ENCODE data around the gene CSTF3. TPM values are rescaled to one million over a fixed set of nuclear protein-coding genes. Genes with fewer than 3 reads are reported as not detected.
A peak's percentile ranks its signal among the peaks of the same experiment; 100 is the strongest.

The CSTF3 gene
- total RNA-seq, 2 donors from 2014 or later: 22.9 to 29.9 TPM

DNA sequence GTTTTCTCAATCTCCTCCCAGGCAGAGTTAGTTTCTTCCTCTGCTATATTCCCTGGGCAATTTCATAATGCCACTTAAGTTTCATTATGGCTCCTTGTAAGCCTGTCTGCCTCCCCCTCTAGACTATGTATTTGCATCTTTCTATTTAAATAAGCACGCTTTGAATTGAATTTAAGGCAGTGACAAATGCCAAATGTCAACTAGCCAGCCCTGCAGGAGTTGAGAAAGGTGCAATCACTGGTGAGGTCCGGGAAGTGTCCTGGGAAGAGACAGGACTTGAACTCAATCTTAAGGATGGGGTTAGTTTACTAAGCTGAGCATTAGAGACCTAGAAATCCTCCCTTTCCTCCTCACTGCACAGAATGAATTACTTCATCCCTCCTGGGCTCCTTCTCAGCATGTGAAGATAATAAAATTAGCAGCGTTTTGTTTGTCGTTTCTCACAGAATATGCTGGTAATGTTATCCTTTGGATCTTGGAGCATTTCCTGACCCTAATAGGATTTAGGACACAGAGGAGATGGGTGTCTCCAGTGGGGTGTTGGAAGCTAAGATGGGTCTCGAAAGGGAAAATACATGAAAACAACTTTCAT is 120.3 kb downstream of the CSTF3 start:
- H3K9ac ChIP-seq (ENCODE audit: low read depth in 2 of 2, low read length in 2 of 2): peak overlapping the region in 1 of 2 donors; percentile 55

DNA sequence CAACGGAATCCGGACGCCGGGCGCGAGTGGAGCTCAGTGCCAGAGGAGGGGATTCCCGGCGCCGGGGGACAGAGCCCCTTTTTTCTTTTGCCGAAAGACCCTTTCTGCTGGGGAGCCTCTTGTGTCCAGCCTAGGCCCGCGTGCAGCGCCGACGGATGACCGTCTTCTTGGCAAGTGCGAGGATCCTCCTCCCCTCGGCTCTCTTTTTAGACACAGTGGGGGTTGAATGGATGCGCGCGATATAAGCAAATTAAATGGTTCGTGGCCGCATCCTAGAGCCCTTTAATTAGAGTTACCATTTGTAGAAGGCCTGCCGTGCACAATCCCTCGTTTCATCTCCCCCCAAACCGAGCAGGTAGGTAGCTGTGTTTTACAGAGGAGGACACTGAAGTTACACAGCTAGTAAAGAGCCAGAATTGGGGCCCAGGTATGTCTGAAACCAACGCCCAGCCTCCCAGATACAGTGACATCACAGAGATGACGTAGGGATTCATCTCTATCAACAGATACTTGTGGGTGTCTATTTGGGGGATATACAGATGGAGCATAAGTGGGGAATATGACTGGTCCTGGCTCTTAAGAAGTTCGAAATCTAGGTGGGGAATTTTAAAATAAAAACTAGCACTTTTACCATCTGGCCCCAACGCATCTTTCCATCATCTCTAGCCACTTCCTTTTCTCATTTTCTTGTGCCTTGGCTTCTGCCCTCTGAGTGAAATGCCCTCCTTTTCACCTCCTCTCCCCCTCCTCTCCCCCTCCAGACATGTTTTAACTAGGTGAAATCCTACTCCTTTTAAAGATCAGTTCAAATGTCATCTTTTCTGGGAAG is 121.0 kb downstream of the CSTF3 start:
- peak overlapping the region; percentile 95 for H3K4me3 ChIP-seq
- no peaks in the 10 kb centered on the region for H3K27me3 ChIP-seq
- H3K27ac ChIP-seq: peak overlapping the region; percentile 99
- intact Hi-C loops (cut with DNase I): no loop called here
- peak overlapping the region; percentile 87 to 89 for H3K9ac ChIP-seq (ENCODE audit: low read depth in 2 of 2, low read length in 2 of 2)
- H3K36me3 ChIP-seq: peaks cover 10% of the 10 kb centered on the region
- TF ChIP-seq CTCF (IDR thresholded peaks at IDR 0.05): no peak
- DNase-seq: no peak
- peaks cover 8% of the 10 kb centered on the region for H3K4me1 ChIP-seq
- no peaks in the 10 kb centered on the region for H3K9me3 ChIP-seq

More for the DNA sequence above, 120.3 kb downstream of the CSTF3 start:
- Histone ChIP-seq H3K27me3 (no peaks in the 10 kb centered on the region), H3K36me3 (peaks cover 10% of the 10 kb centered on the region), H3K4me1 (peaks cover 8% of the 10 kb centered on the region), H3K9me3 (no peaks in the 10 kb centered on the region), H3K4me3 (no peak overlapping the region), H3K27ac (no peak overlapping the region)
- intact Hi-C loops (cut with DNase I): no loop called here
- no peak for DNase-seq
- TF ChIP-seq CTCF (IDR thresholded peaks at IDR 0.05): no peak

DNA sequence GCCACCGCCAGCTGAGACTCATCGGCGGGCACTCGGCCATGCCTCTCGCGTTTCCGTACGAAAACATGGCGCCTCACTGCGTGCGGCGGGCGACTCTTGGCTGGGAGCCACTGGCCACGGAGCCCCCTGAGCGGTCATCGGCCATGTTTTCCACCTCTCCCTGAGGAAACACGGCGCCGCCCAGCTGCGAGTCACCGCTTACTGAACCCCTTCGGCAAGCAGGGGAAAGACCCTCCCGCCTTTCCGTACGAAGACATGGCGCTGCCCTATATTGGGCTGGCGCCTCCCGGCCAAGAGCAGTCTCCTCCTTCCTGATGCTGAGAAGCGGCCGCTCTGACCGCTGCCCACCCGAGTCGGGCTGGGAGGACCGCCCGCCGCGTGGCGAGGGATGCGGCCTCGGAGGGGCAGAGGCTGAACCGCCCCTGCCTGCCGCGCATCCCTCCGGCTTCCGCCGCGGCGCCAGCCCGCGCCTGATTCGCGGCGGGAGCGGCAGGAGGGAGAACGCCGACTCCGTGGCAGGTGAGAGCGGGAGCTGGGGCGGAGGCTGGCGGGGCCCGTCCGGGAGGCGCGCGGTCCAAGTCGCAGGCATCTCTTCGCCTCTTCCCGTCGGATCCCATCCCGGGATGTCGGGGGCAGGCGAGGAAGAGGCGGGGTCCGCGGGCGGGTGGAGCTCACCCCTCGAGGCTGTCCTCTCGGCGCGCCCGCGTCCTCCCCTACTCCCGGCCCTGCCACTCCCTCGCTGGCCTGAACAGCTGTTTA is 121.8 kb downstream of the CSTF3 start, which contains the start of gene TCP11L1:
TSS of gene TCP11L1 (plus strand) at position 299 of the 759 bp plus-strand sequence. CDS start 4,202 bp downstream, outside the sequence.
- intact Hi-C loops (cut with DNase I): no loop called here
- no peak for TF ChIP-seq CTCF (IDR thresholded peaks at IDR 0.05)
- Histone ChIP-seq H3K9me3 (no peaks in the 10 kb centered on the region), H3K4me1 (peaks cover 8% of the 10 kb centered on the region), H3K9ac (ENCODE audit: low read depth in 2 of 2, low read length in 2 of 2) (peak within 1 kb of the TSS; percentile 87 to 89), H3K4me3 (peak within 1 kb of the TSS; percentile 95), H3K27ac (peak within 1 kb of the TSS; percentile 99), H3K36me3 (peaks cover 8% of the 10 kb centered on the region), H3K27me3 (no peaks in the 10 kb centered on the region)
- peak; percentile 88 for DNase-seq

- Histone ChIP-seq H3K4me1 (no peaks in the 10 kb centered on the region), H3K36me3 (no peaks in the 10 kb centered on the region), H3K9me3 (no peaks in the 10 kb centered on the region), H3K4me3 (no peak overlapping the region), H3K27ac (no peak overlapping the region), H3K9ac (ENCODE audit: low read depth in 2 of 2, low read length in 2 of 2) (no peak overlapping the region), H3K27me3 (no peaks in the 10 kb centered on the region)
- DNase-seq: no peak
- intact Hi-C loops (cut with DNase I): no loop called here
- TF ChIP-seq CTCF (IDR thresholded peaks at IDR 0.05): no peak
These were observed 126.3 kb downstream of the CSTF3 start for GRCh38 chr11:33035011-33035410.

Other genes with a start within 250 kb of the CSTF3 start
- gene DEPDC7, start 145.6 kb downstream of the CSTF3 start, total RNA-seq: 1 to 10 TPM; 6.1 to 7.5 TPM
- 10 to 100 TPM; 14.5 to 17.9 TPM for gene TCP11L1, start 121.9 kb downstream of the CSTF3 start, total RNA-seq
- 10 to 100 TPM; 48.1 to 96.3 TPM for gene HIPK3, start 95.9 kb upstream of the CSTF3 start, total RNA-seq
- gene KIAA1549L, start 214.6 kb upstream of the CSTF3 start, total RNA-seq: under 1 TPM; 0.72 to 0.89 TPM